Stomach (tissue), 9 donors: ENCODE data around the gene EXOC4. TPM values are rescaled to one million over a fixed set of nuclear protein-coding genes. Genes with fewer than 3 reads are reported as not detected.

ENCODE experiments used
- DNase-seq, 2 donors: peaks; one replicate each; pipeline versions ENCODE4 v3.0.0 to v3.0.0-alpha.2; 2013 to 2019
- H3K27ac ChIP-seq, 5 donors: fragments of 200-600 bp in 4 of 5; sonication (generic) in 4 of 5; one replicate each; pipeline ENCODE4 v1.5.1; 2013 to 2019; ENCODE audit warnings: mild to moderate bottlenecking in 1 of 5, moderate library complexity in 1 of 5
- H3K27me3 ChIP-seq, 3 donors: fragments of 200-600 bp; sonication (generic); one replicate each; pipeline ENCODE4 v1.5.1; 2017 to 2019; ENCODE audit warnings: mixed run types in 1 of 3
- H3K36me3 ChIP-seq, 4 donors: fragments of 200-600 bp; sonication (generic); 1 replicate in 3 of 4; 2 replicates in 1 of 4; pipeline ENCODE4 v1.5.1; 2016 to 2019
- H3K4me1 ChIP-seq, 4 donors: fragments of 200-600 bp; sonication (generic); one replicate each; pipeline ENCODE4 v1.5.1; 2016 to 2019
- H3K4me3 ChIP-seq, 4 donors: fragments of 200-600 bp; sonication (generic) in 3 of 4; one replicate each; pipeline ENCODE4 v1.5.1; 2016 to 2019; ENCODE audit warnings: mild to moderate bottlenecking in 1 of 4
- H3K9me3 ChIP-seq, 4 donors: fragments of 200-600 bp; sonication (generic); one replicate each; pipeline ENCODE4 v1.5.1; 2016 to 2019
- CTCF ChIP-seq, 7 experiments: fragments of 450-650 bp in 4 of 7; fragments of 200-600 bp in 3 of 7; sonication (generic) in 3 of 7; IDR thresholded peaks; one replicate each; pipeline ENCODE4 v1.5.1; 2016 to 2019; ENCODE audit warnings: antibody characterized with exemption in 7 of 7, control low read depth in 2 of 7, mild to moderate bottlenecking in 1 of 7
- EP300 ChIP-seq: sonication (generic); formaldehyde crosslinking; IDR thresholded peaks from one replicate; pipeline ENCODE4 v1.6.1; 2017; ENCODE audit warnings: antibody characterized with exemption
- POLR2A ChIP-seq, 4 donors: fragments of 450-650 bp; IDR thresholded peaks; one replicate each; pipeline ENCODE4 v1.6.1; 2016; ENCODE audit warnings: antibody characterized with exemption in 4 of 4, control low read depth in 2 of 4, mild to moderate bottlenecking in 1 of 4, moderate library complexity in 1 of 4
- POLR2AphosphoS5 ChIP-seq, 3 donors: sonication (generic); formaldehyde crosslinking; IDR thresholded peaks; one replicate each; pipeline ENCODE4 v1.6.1; 2016; ENCODE audit warnings: antibody characterized with exemption in 3 of 3
- WGBS, 5 donors: extraction: QIAGEN DNeasy Blood & Tissue Kit in 3 of 5; methylation state at CpG; one replicate each; pipeline versions ENCODE4 v1.1.5 to v1.1.7; 2013 to 2018; 5-methylcytosine and 5-hydroxymethylcytosine counted together
- intact Hi-C: fragments of 100-400 bp; cut with DNase I; formaldehyde crosslinking; loops from one replicate; pipeline ENCODE4 v1.15.1; 2023; ENCODE audit warnings: low total_unique reads
- polyA plus RNA-seq, 3 donors: library from polyadenylated mRNA; stranded (reverse); fragments of 200-250 nt; gene quantifications; one replicate each; pipeline ENCODE4 v1.2.3, GENCODE V29; 2013
- total RNA-seq, 5 donors: library from RNA; depleted of rRNA; stranded (reverse); fragments of >200 nt; gene quantifications; one replicate each; pipeline versions ENCODE4 v1.1.0 to v1.2.3, GENCODE V29; 2014 to 2016
- donor health status: healthy with polysubstance abuse.
- donor health status: Bipolar disorder and iron deficiency.
- donor health status: healthy.

The EXOC4 gene
- total and polyA plus RNA-seq, 8 donors: 14.1 to 339 (median 61.1) TPM

DNA sequence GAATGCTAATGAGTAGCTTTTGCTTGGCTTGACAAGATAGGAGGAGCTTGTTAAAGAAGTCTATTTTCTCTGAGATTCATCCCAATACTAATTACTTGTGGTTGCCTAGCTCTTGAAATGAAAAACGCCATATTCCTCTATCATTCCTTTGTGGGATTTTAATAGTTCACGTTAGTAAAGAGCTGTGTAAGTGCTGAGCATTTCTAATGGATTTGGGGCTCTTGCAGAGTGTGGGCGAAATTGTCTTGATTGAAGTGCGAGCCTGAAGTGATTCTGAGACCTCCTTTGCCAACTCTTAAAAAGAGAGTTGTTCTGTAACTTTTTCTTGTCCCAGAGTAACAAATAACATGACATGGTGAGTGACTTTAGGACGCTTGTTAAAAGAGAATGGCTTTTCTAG, 45.2 kb downstream of the EXOC4 start:
- intact Hi-C loops: no loop called here
- TF ChIP-seq POLR2AphosphoS5 (IDR thresholded peaks at IDR 0.05) (no peak), EP300 (no peak), POLR2A (IDR thresholded peaks at IDR 0.05) (no peak), CTCF (IDR thresholded peaks at IDR 0.05) (no peak)
- Histone ChIP-seq H3K4me3 (no peak overlapping the region), H3K4me1 (peaks cover 0 to 21% (median 14%) of the 10 kb centered on the region in 4 donors), H3K36me3 (no peaks in the 10 kb centered on the region), H3K27me3 (no peaks in the 10 kb centered on the region), H3K27ac (no peak overlapping the region), H3K9me3 (no peaks in the 10 kb centered on the region)
- 96 to 99% (median 98%) methylated on average over 5 of the region's 5 CpGs for WGBS, 5 donors
- no peak for DNase-seq

- intact Hi-C loops: no loop called here
- no peak for DNase-seq
- Histone ChIP-seq H3K4me3 (no peak overlapping the region), H3K9me3 (no peaks in the 10 kb centered on the region), H3K27me3 (no peaks in the 10 kb centered on the region), H3K27ac (no peak overlapping the region), H3K36me3 (no peaks in the 10 kb centered on the region), H3K4me1 (peaks cover 0 to 21% (median 14%) of the 10 kb centered on the region in 4 donors)
- TF ChIP-seq CTCF (IDR thresholded peaks at IDR 0.05): no peak
- no peak for TF ChIP-seq POLR2A (IDR thresholded peaks at IDR 0.05)
- no peak for TF ChIP-seq EP300
- TF ChIP-seq POLR2AphosphoS5 (IDR thresholded peaks at IDR 0.05): no peak
- 81 to 100% (median 91%) methylated on average over 1 of the region's 1 CpG for WGBS, 5 donors
Measured at GRCh38 chr7:133299676-133300075, 46.8 kb downstream of the EXOC4 start.

DNA sequence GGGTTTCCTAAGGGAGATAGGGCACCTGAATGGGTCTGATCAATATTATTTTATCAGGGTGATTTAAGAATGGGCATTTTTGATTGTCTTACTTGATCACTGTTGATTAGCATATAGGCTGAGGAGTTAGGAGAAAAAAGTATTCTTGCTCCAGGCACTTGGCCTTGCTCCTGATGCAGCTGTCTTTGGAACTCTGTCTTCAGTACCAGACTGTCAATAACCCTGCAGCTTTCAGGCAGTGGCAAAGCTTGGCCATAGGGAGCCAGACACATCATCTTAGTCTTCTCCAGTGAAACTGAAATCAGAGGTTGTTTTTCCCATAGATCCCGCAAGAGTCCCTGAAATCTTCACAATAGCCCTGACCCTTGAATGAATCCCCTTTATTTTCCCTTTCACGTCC, 47.2 kb downstream of the EXOC4 start:
- DNase-seq: no peak
- H3K9me3 ChIP-seq: no peaks in the 10 kb centered on the region
- H3K4me3 ChIP-seq: no peak overlapping the region
- intact Hi-C loops: no loop called here
- no peaks in the 10 kb centered on the region for H3K36me3 ChIP-seq
- no peaks in the 10 kb centered on the region for H3K27me3 ChIP-seq
- H3K4me1 ChIP-seq: peaks cover 0 to 21% (median 14%) of the 10 kb centered on the region in 4 donors
- WGBS, 5 donors: 91 to 100% (median 96%) methylated on average over 2 of the region's 2 CpGs
- TF ChIP-seq POLR2A (IDR thresholded peaks at IDR 0.05): no peak
- TF ChIP-seq POLR2AphosphoS5 (IDR thresholded peaks at IDR 0.05): no peak
- TF ChIP-seq EP300: no peak
- TF ChIP-seq CTCF (IDR thresholded peaks at IDR 0.05): no peak
- H3K27ac ChIP-seq: no peak overlapping the region

GRCh38 chr7:133300811-133301210, 47.9 kb downstream of the EXOC4 start:
- TF ChIP-seq POLR2AphosphoS5 (IDR thresholded peaks at IDR 0.05) (no peak), POLR2A (IDR thresholded peaks at IDR 0.05) (no peak), EP300 (no peak), CTCF (IDR thresholded peaks at IDR 0.05) (no peak)
- Histone ChIP-seq H3K4me3 (no peak overlapping the region), H3K9me3 (no peaks in the 10 kb centered on the region), H3K36me3 (peaks cover 0 to 5% (median 3%) of the 10 kb centered on the region in 4 donors), H3K27ac (no peak overlapping the region), H3K27me3 (no peaks in the 10 kb centered on the region), H3K4me1 (peaks cover 0 to 21% (median 14%) of the 10 kb centered on the region in 4 donors)
- 81 to 86% (median 81%) methylated on average over 5 of the region's 5 CpGs for WGBS, 5 donors
- DNase-seq: no peak
- intact Hi-C loops: no loop called here
